Sciatic nerve (tissue), 2 donors: ENCODE measurements around the gene FOXG1. TPM values are rescaled to one million over a fixed set of nuclear protein-coding genes. Genes with fewer than 3 reads are reported as not detected.

Experiments used
- ATAC-seq: fragments of 200-7000 bp; cut with Tn5 transposase; one replicate; pipeline ENCODE4 v1.9.1; 2020; ENCODE audit warnings: mild to moderate bottlenecking, moderate library complexity
- DNase-seq: peaks from one replicate; pipeline ENCODE4 v3.0.0-alpha.2; 2020; ENCODE audit warnings: low spot score
- intact Hi-C: fragments of 100-400 bp; cut with DNase I; formaldehyde crosslinking; loops from one replicate; pipeline ENCODE4 v1.14.2; 2022
- total RNA-seq: library from RNA; stranded (reverse); fragmentation: NEBNext Ultra II Directional; extraction: Animal tissue kit (Norgen Biotek cat#: 25700); gene quantifications from one replicate; pipeline ENCODE4 v1.2.1, GENCODE V29; 2021
- donor health status: DM: no; HTN: no; CAD: no.
- donor health status: DM: no; HTN: no; CAD: no.

FOXG1 gene
- total RNA-seq = 0.09 TPM

GRCh38 chr14:28766469-28766955, at the start of gene FOXG1:
FOXG1 (plus strand) TSS chr14:28766787; CDS start chr14:28767280, 493 bp downstream.
- DNase-seq (no peak), ATAC-seq (no peak)
- intact Hi-C loops = no loop called here

DNA sequence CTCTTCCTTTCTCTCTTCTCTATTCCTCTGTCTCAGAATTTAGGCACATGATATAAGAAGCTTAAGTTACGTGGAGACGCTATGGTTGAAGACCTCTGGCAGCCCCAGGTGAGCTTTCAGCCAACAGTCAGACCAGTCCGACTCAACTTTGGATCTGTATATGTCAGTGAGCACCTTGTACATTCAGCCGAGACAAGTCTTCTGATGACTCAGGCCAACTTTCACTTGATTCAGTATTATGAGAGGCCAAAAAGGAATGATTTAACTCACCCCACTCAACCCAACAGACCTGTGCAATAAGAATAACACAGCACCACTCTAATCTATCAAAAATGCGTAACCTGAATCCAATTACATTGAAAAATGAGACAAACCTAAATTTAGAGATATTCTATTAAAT, 47.5 kb upstream of the FOXG1 start:
- ATAC-seq (no peak), DNase-seq (no peak)
- intact Hi-C loops = no loop called here

DNA sequence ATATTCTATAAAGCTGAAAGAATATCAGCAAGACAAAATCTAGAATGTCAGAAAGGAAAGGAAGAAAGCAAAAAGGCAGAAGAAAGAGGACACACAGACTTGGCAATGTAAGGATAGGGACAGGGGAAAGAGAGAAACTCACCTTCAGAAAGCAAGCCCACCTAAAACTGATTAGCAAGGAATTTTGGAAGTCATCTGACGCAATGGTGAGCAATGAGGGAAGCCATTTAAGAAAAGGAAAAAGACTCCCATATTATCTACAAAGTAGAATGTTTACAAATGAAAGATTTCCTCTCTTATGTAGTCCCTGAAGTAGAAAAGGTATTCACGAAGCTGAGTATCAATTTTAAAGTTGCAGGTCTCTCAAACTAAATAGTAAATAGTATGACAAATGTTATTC, 35.2 kb upstream of the FOXG1 start:
- DNase-seq = no peak
- ATAC-seq = no peak

DNA sequence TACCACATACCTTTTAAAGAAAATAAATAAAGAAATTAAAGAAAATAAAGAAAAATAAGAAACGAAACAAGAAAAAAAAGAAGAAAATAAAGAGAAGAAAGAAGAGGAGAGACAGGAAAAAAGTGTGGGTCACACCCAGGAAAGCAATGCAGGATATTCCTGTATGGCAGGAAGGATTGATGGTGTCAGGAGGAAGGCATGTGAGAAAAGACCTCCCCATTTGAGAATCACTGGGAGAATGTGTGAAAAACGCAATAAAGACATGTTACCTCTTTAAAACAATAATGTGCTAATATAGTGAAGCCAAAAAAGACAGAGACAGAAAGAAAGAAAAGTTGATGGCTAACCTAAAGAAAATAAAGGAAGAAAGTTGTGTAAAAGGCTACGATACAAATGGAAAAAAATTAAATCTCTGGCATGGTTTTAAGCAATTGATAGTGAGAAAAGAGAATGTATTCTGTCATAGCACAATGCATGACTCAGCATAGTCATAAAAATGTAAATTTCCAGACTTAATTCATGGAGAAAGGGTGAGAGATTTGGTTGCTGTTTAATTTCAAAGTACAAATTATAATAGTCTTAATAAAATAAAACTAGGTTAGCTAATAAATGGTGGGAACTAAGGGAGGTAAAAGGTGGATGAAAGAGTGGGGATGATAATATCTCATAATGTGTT, 24.3 kb upstream of the FOXG1 start:
- ATAC-seq (no peak), DNase-seq (no peak)
- intact Hi-C loops = no loop called here

More for the DNA sequence above, 35.2 kb upstream of the FOXG1 start:
- intact Hi-C loops = no loop called here

- ATAC-seq (no peak), DNase-seq (no peak)
- intact Hi-C loops = no loop called here
Observed at GRCh38 chr14:28744126-28744525, 22.5 kb upstream of the FOXG1 start.

DNA sequence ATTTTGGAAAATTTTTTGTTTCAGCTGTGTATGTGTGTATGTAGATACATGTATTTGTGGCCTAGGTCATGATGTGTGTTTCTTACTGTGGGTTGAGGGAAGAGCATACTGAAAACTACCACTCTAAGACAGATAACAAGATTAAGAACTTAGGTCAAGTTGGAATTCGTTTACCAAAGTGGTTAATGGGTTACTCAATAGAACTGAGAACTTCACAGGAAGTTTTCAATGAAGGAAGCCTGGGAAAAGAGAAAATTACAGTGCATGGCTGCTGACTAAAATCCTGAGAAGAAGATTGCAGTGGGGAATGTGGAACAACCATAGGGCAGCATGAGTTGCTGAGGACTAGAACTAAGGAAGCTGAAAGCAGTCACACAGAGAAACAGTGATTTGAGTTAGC, 21.4 kb upstream of the FOXG1 start:
- intact Hi-C loops = loop anchor here (5.0 kb wide), 1 partner anchor 602 kb away; no protein-coding TSS in a partner anchor
- ATAC-seq (no peak), DNase-seq (no peak)

GRCh38 chr14:28746247-28746646, 20.3 kb upstream of the FOXG1 start:
- intact Hi-C loops = loop anchor here (5.0 kb wide), 1 partner anchor 601 kb away; no protein-coding TSS in a partner anchor
- DNase-seq (no peak), ATAC-seq (no peak)

DNA sequence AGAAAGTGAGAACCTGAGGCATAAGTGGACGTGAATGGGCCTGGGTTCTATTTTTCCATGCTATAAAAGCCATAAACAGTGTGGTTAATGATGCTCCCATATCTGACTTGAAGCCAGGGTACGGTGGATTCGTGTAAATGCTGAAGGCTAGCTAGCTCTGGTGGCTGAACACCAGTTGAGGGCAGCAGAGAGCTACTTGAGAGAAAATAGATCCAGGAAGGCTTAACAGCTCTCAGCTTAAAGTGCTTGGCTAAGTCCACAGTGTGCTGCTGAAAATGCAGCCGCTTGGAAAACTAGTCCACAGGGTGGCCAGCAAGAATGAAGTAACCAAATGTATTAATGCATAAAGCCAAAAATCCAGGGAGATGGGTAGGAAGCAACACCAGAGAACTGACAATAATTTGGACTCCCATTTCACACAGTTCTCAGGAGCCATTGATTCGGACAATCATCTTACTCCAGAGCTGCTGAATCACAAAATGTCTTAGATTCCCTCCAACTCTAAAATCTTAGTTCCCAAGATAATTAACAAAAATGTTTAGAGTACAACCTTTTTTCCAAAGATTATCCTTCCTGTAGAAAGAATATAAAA, 15.0 kb upstream of the FOXG1 start:
- intact Hi-C loops = loop anchor here (10.0 kb wide), 1 partner anchor 1463 kb away; no protein-coding TSS in a partner anchor
- no peak for ATAC-seq
- DNase-seq = no peak

GRCh38 chr14:28754209-28754985, 12.2 kb upstream of the FOXG1 start:
- peak; percentile 51 for ATAC-seq
- no peak for DNase-seq
- intact Hi-C loops = loop anchor here (10.0 kb wide), 1 partner anchor 1460 kb away; no protein-coding TSS in a partner anchor

- ATAC-seq (no peak), DNase-seq (no peak)
- intact Hi-C loops = loop anchor here (10.0 kb wide), 1 partner anchor 1459 kb away; no protein-coding TSS in a partner anchor
Observed at GRCh38 chr14:28755198-28755815, 11.3 kb upstream of the FOXG1 start.

DNA sequence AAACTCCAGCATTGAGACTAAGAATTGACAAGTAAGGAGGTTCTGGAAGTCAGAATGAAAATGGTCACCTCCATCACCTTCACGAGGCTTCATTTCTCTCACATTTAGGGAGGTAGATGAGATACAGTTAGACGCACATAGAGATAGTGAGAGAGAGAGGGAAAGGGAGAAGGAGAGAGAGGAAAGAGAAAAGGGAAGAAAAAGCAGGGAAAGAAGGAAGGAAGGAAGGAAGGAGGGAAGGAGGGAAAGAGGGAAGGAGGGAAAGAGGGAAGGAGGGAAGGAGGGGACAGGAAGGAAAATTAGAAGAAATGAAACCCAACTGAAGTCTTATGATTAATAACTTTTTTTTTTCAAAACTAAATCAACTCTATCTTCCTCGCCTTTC, 10.7 kb upstream of the FOXG1 start:
- no peak for ATAC-seq
- intact Hi-C loops = loop anchor here (10.0 kb wide), 1 partner anchor 1459 kb away; no protein-coding TSS in a partner anchor
- DNase-seq = no peak

- intact Hi-C loops = loop anchor here (10.0 kb wide), 1 partner anchor 1458 kb away; no protein-coding TSS in a partner anchor
- ATAC-seq (no peak), DNase-seq (no peak)
Observed at GRCh38 chr14:28756269-28756883, 10.2 kb upstream of the FOXG1 start.

DNA sequence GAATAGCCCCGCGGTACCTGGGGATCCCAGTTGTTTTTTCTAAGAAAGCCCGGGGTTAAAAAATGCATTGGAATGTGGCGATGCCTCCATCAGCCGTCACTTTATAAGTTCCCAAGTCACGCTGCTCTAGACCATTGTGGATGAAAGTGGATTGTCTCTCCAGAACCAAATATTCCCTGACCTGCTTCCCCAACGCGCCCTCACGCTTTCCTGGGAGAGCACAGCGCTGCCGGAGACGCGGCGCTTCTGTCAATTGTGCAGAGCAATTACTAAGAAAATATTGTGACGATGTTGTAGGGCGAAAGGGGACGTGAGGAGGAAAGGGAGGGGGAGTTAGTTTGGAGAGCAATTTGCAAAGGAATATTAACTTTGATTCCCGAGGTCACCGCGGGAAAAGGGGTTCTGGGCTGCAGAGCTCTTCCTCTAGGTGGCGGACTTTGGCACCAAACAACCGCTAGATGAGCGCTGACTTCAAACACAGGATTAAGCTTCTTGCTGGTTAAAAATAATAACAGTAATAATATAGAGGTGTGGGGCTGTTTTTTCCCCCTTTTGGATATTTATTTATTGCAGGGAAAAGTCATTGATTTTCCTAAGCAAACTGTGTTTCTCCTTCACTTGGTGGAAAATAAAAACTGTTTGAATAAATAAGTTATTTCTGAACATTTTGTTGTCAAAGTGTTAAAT, 9.6 kb upstream of the FOXG1 start:
- ATAC-seq (no peak), DNase-seq (no peak)
- intact Hi-C loops = loop anchor here (10.0 kb wide), 1 partner anchor 1458 kb away; no protein-coding TSS in a partner anchor

DNA sequence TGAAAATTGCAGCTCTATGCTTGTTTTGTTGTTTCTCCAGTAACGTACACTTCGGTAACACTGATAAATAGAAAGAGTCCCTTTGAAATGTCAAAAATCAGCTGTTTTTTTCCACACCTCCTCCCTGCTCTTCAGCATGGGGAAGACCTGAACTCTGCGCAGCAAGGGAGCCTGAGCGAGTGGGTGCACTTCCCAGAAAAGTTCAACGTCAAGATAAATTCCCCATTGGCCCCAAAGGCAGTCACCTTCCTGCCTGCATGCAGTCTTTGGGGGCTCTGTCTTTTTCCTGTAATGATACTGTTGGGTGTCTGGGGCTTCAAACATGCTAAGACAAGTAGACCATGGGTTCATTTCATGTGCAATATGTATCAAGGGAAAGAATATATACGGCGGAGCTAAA, 8.8 kb upstream of the FOXG1 start:
- intact Hi-C loops = loop anchor here (10.0 kb wide), 1 partner anchor 1457 kb away; no protein-coding TSS in a partner anchor
- no peak for ATAC-seq

DNA sequence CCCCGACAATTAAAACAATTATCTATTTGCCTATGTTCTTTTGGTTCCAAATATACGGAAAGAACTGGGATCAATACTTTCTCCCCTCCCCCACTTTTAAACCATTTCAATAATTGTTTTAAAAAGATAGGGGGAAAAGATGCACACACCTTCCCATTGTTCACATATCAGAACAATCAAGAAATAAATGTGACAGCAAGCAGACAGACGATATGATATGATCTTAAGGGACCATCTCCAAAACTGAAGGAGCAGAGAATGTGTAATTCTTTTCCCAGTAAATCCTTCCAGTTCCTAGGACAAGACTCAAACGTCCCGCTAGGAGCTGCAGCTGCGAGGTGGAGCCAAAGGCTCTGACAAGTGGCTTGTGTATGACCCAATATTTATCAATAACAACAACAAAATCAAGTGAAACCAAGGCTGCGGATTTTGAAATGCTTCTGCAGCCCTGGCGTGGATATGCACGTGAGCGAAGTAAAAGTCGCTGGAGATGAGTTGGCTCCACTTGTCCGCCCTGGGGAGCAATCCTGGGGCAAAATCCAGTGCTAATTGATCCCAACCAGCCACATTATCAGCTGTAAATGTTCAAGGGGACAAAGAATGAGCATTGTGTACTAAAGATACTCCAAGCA, 8.2 kb upstream of the FOXG1 start:
- intact Hi-C loops = loop anchor here (10.0 kb wide), 1 partner anchor 1456 kb away; no protein-coding TSS in a partner anchor
- DNase-seq = no peak
- ATAC-seq = no peak

More for the DNA sequence above, 8.8 kb upstream of the FOXG1 start:
- no peak for DNase-seq

GRCh38 chr14:28758885-28759652, 7.5 kb upstream of the FOXG1 start:
- ATAC-seq = no peak
- DNase-seq = no peak
- intact Hi-C loops = loop anchor here (10.0 kb wide), 1 partner anchor 1456 kb away; no protein-coding TSS in a partner anchor
